Muscle of back (tissue), 11 donors: ENCODE data around the gene SECISBP2. TPM values are rescaled to one million over a fixed set of nuclear protein-coding genes. Genes with fewer than 3 reads are reported as not detected.

Experiments used
- DNase-seq, 3 donors: peaks; one replicate each; pipeline versions ENCODE4 v3.0.0 to v3.0.0-alpha.2; 2013
- polyA plus RNA-seq, 10 donors: library from polyadenylated mRNA; unstranded; fragments of 120-200 nt; gene quantifications; one replicate each; pipeline ENCODE4 v1.2.1, GENCODE V29; 2013; ENCODE audit not compliant: insufficient read length in 10 of 10

Gene SECISBP2
- polyA plus RNA-seq, 10 donors, result 24.9 to 56.7 (median 37.8) TPM

GRCh38 chr9:89382026-89382986 is 64.0 kb downstream of the SECISBP2 start:
- DNase-seq, result no peak

- DNase-seq, result no peak
These were observed 64.9 kb downstream of the SECISBP2 start for GRCh38 chr9:89383030-89383720.

DNA sequence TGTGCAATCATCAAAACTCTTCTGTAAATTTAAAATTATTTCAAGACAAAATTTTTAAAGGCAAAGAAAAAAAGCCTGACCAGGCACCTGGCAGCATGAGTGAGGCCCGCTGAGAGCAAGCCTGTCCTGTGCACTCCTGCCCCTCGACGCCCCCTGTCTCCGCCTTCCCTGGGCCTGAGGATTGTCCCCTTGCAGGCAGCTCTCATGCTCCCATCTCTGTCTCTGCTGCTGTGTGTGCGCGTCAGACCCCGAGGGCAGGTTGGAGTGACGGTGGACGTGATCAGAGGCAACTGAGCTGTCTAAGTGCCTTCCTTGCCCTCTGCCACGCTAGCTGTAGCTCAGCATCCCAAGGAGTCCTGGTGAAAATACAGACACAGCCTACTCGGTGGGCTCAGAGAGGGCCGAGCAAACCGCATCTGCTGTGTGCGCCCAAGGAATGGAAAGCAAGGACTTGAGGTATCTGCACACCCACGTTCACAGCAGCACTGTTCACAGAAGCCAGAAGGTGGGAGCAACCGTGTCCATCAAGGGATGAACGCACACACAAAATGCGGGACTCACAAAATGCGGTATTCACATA is 65.5 kb downstream of the SECISBP2 start:
- no peak for DNase-seq

DNA sequence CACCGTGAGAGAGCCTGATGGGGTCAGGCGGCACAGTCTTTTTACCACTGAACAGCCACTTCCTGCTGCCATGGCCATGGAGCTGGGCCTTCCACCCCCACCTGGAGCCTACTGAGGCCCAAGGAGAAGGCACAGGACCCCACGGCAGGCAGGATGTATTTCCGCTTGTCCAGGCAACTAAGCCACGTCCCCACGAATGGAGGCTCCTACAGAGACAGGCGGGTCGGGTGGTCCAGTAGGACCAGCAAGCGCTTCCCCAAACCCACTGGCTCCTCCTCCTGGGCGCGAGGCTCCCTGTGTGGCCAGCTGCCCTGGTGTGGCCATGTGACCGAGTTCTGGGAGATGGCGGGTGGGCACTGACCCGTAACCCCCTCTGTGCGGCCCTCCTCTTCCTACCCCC is 66.5 kb downstream of the SECISBP2 start:
- DNase-seq, result no peak

DNA sequence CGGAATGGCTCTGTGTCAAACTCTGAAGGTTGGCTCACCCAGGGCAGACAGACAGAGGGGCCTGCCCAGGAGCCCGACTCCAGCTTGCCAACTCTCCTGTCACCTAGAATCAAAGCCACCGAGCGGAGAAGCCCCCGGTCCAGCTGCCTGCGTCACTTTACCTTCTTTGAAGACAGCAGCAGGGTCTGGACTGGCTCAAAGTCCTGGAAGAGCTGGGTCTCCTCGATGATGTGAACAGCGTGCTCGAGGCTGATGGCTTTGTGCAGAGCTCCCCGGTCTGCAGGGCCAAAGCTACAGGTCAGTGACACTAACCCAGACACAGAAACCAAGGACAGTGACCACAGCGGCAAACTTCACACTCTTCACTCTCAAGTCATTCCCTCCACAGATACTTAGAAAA is 67.9 kb downstream of the SECISBP2 start:
- no peak for DNase-seq

DNA sequence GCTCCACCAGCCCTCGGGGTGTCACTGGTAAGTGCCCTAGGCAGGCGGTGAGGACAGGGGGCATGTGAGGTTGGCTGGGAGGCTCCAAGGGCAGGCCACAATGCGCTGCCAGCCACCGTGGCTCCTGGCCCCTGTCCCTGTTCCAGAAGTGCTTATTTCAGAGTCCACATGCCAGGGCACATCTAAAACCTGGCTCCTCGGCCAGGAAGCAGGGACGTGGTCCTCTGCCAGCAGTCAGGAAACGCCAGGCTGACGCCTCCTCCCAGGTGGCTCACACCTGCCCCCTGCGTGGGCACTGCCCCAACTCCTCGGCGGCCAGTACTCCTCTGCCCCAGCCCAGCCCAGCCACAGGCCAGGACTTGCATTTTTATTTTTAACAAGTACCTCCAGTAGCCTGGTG is 68.5 kb downstream of the SECISBP2 start:
- DNase-seq, result no peak

DNA sequence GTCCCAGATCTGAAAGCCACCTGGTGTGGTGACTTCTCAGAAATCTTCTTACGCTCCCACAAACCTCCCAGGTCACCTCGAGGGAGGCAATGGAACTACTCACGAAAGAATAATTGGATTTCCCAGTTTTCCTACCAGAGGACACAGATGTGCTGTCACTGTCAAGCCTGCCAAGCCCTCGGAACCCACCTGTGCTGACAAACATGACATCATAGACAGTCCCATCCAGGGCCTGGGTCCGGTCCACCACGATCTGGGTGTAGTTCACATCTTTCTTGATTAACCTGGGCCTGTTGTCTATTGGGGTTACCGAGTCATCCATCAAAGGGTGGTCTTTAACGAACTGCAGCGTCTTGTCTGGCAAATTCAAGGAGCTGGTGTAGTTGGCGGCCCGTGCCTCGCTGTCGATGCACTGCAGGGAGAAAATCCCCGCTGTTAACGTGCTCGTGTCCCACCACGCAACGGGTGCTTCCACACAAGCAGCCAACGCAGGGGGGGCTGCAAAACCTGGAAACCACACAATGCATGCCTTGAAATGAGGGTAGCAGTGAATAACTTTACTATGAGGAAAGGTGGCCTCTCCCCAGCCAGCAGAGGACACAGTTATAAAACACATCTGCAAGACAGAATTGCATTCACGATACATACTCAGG is 69.0 kb downstream of the SECISBP2 start:
- no peak for DNase-seq

DNA sequence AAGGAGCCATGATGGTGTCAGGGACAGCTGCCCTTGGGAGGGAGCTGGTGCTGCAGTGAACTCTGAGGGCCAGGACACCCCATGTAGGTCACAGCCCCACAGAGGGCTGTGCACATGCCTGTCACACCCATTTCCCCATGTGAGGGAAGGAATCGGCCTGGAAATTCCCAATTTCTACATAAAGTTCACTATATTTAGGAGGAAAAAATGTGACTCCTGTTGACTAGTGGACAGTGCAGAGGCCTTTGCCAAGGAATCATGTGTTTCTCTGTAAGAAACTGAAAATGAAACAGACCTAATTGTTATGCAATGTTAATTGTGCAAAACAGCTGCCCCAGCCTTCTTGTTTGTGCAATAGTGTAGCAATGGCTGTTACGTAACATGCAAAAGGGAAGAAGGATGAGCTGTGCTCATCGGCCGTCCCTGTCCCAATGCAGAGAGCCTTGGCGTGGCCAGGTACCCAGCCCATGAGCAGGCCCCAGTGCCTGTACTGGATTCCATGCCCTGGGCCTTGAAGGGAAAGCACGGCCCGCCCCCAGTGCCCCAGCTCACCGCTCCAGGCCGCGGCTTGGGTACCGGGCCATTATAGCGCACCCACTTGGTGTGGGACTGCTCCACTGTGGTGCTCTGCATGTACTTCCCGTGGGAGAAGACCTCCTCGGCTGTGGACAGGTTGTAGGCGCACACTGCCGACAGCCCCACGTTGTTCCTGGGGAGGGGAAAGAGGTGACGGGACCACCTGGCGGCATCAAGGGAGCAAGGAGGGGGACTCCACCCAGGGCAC is 70.0 kb downstream of the SECISBP2 start:
- peak; percentile 36 to 55 (median 38) for DNase-seq

DNA sequence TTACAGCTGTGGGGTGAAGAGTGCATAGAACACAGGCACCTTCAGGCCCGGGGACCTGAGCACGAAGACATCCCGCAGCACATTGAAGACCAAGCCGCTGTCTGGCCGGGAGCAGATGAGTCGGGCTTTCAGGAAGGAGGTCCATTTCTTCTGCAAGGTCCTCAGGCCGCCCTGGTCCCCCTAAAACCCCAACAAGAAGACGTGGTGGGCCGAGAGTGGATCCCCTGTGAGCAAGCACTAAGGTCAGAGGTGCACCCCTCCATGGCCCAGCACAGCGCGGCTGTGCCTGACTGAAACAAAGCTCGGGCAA is 70.5 kb downstream of the SECISBP2 start:
- DNase-seq, result no peak

- DNase-seq, result no peak
These were observed 71.8 kb downstream of the SECISBP2 start for GRCh38 chr9:89390068-89390555.

DNA sequence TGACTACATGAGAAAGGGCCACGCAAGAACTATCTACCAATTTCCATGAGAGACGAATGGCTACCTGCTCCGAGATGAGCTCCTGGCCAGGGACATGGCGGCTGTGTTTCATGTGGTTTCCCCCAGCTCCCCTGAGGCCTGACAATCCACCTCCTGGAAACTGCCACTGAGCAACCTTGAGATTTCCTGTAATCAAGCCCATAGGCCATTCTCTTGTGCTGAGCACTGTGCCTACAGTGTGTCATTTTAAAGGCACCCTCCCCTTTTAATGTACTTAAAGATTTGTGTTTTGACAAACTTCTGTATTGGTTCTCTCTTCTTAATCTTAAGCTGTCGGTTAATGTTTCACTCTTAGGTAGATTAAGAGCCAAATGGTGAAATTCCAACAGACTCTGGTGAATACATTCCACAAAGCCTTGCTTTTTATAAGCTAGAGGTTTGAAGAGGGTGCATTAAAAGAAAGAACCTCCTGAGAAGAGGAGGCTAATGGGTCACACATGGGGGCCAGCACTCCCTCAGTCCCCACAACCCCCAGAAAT is 72.3 kb downstream of the SECISBP2 start:
- DNase-seq, result no peak

DNA sequence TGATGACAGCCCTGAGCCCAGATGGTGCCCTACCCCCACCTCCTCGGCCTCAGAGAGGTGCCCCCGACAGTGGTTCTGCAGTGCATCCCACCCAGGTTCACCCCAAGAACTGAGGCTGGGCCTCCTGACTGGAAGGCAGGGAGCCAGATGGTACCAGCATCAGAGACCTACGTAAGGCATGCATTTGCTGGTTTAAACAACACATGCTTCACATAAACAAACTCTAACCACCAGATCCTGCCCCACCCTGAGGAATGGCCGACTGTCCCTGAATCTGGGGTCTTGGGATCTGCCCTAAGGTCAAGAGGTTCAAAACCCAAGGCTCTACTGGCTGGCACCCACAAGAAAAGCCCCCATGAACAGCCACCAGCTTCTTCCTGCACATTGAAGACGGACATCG is 73.3 kb downstream of the SECISBP2 start:
- DNase-seq, result no peak

GRCh38 chr9:89394412-89394811 is 76.1 kb downstream of the SECISBP2 start:
- DNase-seq, result no peak

GRCh38 chr9:89395931-89396710 is 77.8 kb downstream of the SECISBP2 start:
- no peak for DNase-seq

GRCh38 chr9:89397471-89397870 is 79.2 kb downstream of the SECISBP2 start:
- no peak for DNase-seq

DNA sequence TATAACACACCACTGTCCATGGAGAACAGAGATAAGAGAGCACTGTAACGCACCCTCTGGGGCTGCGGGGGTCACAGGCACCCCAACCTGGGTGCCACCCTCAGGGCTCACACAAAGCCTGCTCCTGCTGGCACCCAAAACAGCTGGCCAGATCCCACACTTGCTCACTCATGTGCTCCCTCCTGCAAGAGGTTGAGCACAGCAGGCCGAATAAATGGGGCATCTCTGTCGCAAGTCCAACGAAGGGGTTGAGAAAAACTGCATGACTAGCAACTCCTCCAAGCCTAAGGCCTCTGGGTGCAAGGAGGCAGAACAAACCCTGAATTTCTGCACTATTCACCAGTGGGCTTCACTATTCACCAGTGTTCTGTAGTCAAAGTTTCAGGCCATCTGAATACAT is 80.3 kb downstream of the SECISBP2 start:
- DNase-seq, result no peak

DNA sequence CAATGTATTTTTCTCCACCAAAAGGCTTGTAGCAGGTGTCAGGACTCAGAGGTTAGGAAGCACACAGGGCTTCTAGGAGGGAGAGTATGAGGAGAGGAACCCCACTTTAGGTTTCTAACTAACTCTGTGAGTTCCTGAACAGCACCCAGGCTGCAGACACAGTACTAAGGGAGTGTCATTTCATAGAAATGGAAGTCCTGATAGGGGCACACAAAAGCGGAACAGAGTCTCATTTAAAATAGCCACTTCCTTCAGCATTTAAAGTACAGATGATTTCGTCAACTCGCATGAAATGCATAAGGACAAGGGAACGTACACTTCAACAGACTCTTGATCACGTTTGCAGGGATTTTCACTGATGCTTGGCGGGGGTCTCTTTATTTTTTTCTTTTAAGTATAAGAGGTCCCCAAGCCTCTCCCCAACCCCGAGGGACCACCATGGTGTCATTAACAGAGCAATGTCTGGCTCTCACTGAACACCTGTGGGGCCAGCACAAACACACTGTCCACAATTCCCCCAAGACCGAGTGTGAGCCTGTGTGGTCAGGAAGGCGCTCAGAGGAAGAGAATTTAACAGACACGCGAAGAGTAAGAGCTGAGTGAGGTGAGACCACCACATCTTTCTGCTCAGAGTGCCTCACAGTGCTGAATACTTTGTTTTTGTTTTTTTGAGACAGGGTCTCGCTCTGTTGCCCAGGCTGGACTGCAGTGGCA is 82.3 kb downstream of the SECISBP2 start:
- DNase-seq, result peak in 1 of 3 donors; percentile 16

DNA sequence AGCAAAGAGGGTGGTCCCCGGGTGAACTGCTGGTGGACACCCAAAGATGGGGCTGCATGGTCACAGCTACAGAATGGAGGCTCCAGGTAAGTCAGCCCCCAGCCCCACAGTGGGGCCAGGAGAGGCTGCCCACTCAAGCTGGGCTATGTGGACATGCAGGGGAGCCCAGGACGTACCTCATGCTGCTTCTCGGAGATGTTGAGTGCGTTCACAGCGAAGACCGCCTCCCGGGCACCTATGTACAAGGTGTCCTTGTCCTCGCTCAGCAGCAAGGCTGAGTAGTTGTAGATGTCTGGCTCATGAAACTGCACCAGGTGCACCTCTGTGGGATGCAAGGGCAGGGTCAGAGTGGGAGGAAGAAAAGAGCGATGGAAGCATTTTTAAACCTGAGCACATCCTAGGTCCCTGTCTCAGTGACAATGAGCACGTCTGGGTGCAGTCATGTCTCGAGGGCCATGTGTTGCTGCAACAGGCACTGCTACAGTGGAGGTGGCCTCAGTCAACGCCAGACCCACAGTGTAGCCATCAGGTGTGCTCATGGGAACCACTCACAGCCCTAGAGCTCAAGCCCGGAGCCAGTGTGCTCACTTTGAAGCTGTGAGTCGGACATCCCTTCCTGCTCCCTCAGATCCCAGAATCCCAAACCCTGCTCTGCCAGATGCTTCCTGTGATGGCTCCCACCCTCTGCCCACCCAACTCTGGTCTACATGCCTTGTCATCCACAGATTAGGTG is 84.6 kb downstream of the SECISBP2 start:
- no peak for DNase-seq

GRCh38 chr9:89404074-89404473 is 85.8 kb downstream of the SECISBP2 start:
- no peak for DNase-seq
